ENCODE data around the gene TSPAN11.
"Not testable (repeated sequence)": the region's sequence is repeated elsewhere in the genome, so short reads cannot be mapped to it uniquely, and the experiment has no call there.

TSPAN11 gene

DNA sequence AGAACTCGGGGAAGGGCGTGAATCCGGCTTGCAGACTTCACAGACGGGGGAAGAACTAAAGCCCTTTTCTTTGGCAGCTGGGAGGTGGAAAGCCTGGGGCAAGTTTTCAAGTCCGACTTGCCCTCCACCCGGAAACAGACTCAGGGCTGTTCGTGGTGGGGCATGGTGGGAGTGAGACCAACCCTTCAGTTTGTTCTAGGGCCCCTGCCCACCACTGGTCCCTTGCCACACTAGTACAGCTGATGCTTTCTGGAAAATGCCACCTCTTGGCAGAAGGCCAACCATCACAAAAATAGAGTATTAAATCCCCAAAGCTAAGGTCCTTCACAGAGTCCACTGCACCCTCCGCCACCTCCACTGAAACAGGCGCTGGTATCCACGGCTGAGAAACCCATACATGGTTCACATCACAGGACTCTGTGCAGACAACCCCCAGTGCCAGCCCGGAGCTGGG is 96.8 kb downstream of the TSPAN11 start:
- ATAC-seq (replicated peaks) (no peak), DNase-seq (no peak)
- Mint-ChIP-seq H3K27ac (no peak overlapping the region), H3K27me3 (peaks cover 0 to 5% of the 10 kb centered on the region in 2 donors), H3K36me3 (no peaks in the 10 kb centered on the region), H3K4me1 (no peaks in the 10 kb centered on the region), H3K4me3 (no peak overlapping the region), H3K9me3 (peaks cover 0 to 2% of the 10 kb centered on the region in 2 donors)

DNA sequence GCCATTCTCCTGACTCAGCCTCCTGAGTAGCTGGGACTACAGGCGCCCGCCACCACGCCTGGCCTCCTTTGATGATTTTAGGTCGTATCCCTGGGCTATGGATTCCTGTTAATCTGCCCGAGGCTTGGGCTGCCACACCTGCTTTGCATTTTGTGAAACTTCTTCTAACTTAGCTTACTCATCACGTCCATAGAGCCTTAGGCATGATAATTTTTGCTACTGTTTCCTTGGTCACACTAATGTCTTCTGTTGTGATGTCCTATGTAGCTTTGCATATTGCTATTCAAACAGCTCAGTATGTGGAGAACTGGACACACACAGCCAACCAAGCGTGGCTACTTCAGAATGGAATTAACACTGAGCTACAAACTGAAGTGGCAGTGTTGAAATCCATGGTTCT is 99.7 kb downstream of the TSPAN11 start:
- no peak overlapping the region for H3K4me3 Mint-ChIP-seq
- no peak for ATAC-seq (replicated peaks)
- H3K27me3 Mint-ChIP-seq: peaks cover 0 to 5% of the 10 kb centered on the region in 2 donors
- H3K4me1 Mint-ChIP-seq: no peaks in the 10 kb centered on the region
- peaks cover 0 to 2% of the 10 kb centered on the region in 2 donors for H3K9me3 Mint-ChIP-seq
- no peaks in the 10 kb centered on the region for H3K36me3 Mint-ChIP-seq
- no peak for DNase-seq
- no peak overlapping the region for H3K27ac Mint-ChIP-seq

DNA sequence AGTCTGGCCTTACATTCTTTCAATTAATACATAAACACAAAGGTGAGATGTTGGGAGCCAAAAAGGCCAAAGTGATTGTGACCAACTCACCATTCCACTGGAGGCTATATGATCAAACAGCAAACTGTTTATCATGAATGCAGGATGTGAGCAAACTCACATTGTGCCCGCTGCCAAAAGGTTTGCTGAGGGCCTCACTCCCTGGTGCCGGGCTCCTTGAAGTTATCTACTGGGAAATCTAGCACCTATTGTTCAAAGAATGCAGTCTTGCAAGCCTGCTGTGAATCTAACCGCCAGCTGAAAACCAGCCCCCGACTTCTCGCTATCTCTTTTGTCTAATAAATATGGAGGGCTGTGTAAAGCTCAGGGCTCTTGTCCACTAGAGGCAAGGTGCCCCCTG is 100.5 kb downstream of the TSPAN11 start:
- H3K4me1 Mint-ChIP-seq; H3K27me3 Mint-ChIP-seq; H3K36me3 Mint-ChIP-seq; ATAC-seq (replicated peaks); DNase-seq; H3K9me3 Mint-ChIP-seq; H3K4me3 Mint-ChIP-seq; H3K27ac Mint-ChIP-seq: not testable (repeated sequence)

DNA sequence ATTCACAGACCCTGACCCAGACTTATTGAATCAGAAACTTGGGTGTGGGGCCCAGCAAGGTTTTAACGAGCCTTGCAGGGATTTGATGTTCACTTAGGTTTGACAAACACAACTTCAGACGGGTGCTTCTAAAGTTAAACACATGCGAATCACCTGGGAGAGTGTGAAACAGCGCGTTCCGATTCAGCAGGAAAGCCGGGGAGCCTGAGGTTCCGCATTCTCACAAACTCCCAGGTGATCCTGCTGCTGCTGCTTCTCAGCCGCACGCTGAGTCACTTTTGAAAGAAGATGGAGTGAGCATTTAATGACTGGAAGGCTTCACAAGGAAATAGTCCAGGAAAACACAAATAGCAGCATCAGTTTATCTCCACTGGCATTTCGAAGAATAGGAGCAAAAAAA is 102.9 kb downstream of the TSPAN11 start:
- ATAC-seq (replicated peaks) (no peak), DNase-seq (no peak)
- Mint-ChIP-seq H3K4me3 (no peak overlapping the region), H3K9me3 (peaks cover 0 to 2% of the 10 kb centered on the region in 2 donors), H3K27me3 (peaks cover 3 to 5% of the 10 kb centered on the region in 2 donors), H3K4me1 (no peaks in the 10 kb centered on the region), H3K27ac (no peak overlapping the region), H3K36me3 (no peaks in the 10 kb centered on the region)

DNA sequence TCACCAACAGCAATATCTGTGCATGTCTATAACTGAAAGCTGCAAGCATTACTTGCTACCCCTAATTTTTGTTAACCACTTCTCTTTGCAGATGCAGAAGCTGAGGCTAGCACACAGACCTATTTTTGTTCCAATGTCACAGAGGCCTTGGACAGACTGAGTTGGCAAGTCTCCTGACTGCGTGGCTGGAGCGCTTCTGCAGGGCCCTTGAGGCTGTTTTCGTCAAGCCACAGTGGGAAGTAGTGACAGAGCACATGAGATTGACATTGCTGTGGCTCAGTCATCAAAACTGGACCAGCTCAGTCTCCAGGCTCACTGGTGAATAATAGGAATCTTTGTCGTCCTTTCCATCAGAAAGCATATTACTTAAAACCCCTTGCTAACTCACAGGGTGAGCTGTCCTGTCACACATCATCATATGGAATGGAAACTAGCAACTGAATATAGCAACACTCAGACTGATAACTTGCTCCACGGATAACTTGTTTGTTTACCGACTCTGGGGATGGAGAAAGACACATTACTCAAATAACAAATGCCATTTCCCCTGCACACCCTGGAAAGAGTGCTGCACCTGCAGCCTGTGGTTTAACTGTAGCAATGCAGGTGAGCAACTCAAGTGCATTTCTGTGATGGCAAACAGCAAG is 103.5 kb downstream of the TSPAN11 start:
- Mint-ChIP-seq H3K27me3 (peaks cover 3 to 5% of the 10 kb centered on the region in 2 donors), H3K4me1 (no peaks in the 10 kb centered on the region), H3K36me3 (no peaks in the 10 kb centered on the region), H3K9me3 (peaks cover 0 to 2% of the 10 kb centered on the region in 2 donors), H3K27ac (no peak overlapping the region), H3K4me3 (no peak overlapping the region)
- ATAC-seq (replicated peaks) (no peak), DNase-seq (no peak)

DNA sequence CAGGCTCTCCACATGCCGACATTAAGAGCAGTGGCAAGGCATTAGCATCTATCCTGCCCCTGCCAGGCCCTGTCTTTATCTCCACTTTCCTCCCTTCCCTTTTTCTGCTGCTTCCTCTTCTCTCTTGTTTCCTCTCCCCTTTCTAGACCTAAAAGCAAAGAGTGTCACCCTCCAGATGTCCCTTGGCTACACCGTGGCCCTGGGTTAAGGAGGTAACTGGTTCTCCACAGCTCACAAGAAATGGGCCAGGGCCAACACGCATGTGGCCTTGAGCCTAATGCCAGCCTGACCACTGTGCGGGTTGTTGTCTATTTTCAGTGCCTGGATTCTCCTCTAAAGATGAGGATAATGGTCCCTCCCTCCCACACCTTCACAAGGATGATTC is 105.4 kb downstream of the TSPAN11 start:
- ATAC-seq (replicated peaks): no peak
- no peak for DNase-seq
- Mint-ChIP-seq H3K4me3 (no peak overlapping the region), H3K9me3 (peaks cover 0 to 2% of the 10 kb centered on the region in 2 donors), H3K27ac (no peak overlapping the region), H3K27me3 (peaks cover 3 to 9% of the 10 kb centered on the region in 2 donors), H3K4me1 (no peaks in the 10 kb centered on the region), H3K36me3 (no peaks in the 10 kb centered on the region)

DNA sequence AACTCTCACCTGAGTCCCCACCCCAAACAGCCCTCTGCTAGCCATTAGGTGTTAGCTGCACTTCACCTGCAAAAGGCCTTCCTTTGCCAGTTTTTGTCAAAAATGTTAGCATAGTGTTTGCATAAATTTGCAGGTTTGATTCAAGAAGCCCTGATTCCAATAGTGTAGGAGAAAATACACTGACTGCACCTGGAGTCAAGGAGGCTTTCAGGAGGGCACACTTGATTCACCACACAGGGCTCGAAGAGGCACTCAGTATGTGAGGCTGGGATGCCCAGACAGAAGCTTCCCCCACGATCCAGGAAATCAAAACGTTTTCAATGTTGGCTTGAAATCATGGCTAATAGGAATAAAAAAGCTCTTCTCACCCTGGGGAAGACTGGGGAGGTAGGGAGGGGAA is 106.6 kb downstream of the TSPAN11 start:
- Mint-ChIP-seq H3K9me3 (no peaks in the 10 kb centered on the region), H3K27me3 (peaks cover 3 to 9% of the 10 kb centered on the region in 2 donors), H3K4me1 (no peaks in the 10 kb centered on the region), H3K27ac (no peak overlapping the region), H3K36me3 (no peaks in the 10 kb centered on the region), H3K4me3 (no peak overlapping the region)
- ATAC-seq (replicated peaks) (no peak), DNase-seq (no peak)

DNA sequence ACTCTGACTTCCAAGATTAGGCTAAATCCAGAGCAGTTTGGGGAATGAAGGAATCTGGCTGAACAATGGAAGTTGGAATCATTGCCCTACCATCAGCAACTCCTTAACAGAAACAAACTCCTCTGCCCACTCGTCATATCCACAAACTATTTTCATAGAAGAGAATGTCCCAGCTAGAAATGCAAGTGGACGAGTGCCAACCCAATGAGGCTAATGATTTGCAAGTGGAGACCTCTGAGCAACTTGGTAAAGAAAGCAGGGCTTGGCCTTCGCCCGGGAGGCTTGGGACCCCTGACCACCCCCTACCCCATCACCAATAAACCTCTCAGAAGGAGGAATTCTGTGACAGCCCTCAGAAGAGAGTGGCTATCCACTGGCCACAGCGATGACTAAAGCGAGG is 107.1 kb downstream of the TSPAN11 start:
- Mint-ChIP-seq H3K27ac (no peak overlapping the region), H3K36me3 (no peaks in the 10 kb centered on the region), H3K4me1 (no peaks in the 10 kb centered on the region), H3K9me3 (no peaks in the 10 kb centered on the region), H3K27me3 (peaks cover 3 to 9% of the 10 kb centered on the region in 2 donors), H3K4me3 (no peak overlapping the region)
- ATAC-seq (replicated peaks) (no peak), DNase-seq (no peak)

DNA sequence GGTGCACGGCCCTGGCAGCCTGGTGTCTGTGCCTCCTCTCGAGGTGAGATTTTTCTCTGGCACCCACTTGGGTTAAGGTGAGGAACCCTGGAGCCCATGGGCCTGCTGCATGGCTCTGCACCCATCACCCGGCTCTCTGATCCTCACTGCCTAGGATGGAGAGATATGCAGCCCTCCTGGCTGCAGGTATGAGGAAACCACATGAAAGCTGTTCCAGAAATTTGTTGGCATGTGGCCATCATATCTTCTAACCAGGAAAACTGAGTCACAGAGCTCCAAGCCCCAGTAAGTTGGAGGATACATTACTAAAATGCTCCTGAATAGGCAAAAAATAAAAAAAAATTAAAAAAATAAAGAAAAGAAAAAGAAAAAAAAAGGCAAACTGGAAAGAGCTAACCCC is 107.8 kb downstream of the TSPAN11 start:
- DNase-seq: no peak
- no peaks in the 10 kb centered on the region for H3K36me3 Mint-ChIP-seq
- no peaks in the 10 kb centered on the region for H3K4me1 Mint-ChIP-seq
- no peaks in the 10 kb centered on the region for H3K9me3 Mint-ChIP-seq
- H3K27ac Mint-ChIP-seq: no peak overlapping the region
- no peak for ATAC-seq (replicated peaks)
- no peak overlapping the region for H3K4me3 Mint-ChIP-seq
- peaks cover 3 to 9% of the 10 kb centered on the region in 2 donors for H3K27me3 Mint-ChIP-seq

DNA sequence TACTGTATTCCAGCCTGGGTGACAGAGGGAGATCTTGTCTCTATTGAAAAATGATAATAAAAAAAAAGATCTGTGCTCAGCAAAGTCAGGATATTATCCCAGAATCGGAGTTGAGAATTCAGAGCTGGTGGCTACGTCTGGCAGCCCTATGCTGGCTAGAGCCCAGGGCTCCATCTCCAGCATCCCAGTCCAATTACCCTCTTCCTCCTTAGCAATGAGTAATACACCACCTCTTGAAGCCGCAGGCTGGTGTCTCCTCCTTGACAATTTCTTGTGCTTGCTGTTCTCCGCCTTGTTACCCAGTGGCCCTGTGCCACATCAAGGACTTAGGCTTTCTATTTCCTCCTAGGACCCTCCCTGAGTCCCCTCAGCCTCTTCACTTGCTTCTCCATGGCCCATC is 108.7 kb downstream of the TSPAN11 start:
- H3K4me1 Mint-ChIP-seq: no peaks in the 10 kb centered on the region
- ATAC-seq (replicated peaks) (no peak), DNase-seq (no peak)

DNA sequence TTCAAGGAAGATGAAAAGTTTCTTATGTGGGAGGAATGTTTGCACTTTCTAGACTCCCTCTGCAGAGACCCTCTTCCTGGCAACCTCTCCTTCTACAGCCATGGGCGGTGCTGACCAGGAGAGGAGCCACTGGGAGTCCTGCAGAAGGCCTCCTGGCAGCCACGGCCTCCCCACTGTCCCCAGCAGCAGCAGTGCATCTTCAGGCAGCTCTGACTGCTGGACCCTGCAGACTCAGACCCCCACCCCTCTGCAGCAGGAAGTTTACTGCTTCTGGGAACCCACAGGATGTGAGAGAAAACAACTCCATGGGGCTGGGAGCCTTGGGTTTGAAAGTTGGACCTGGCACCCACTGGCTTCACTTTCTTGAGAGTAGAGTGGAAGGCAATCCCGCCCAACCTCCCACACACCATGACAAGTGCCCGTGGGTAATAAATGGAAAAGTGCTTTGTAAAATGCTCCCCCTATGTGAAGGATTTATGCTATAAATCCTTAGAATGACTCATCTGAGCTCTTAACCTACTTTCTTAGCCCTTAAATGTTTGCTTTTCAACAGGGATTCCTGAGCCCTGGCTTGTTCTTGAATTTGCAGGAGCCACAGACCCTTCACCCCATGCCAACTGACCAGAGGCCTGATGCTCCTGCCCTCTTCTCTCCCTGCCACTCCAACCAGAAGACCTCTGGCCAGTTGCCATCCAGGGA is 109.6 kb downstream of the TSPAN11 start:
- Mint-ChIP-seq H3K36me3 (no peaks in the 10 kb centered on the region), H3K9me3 (no peaks in the 10 kb centered on the region), H3K4me3 (no peak overlapping the region), H3K4me1 (no peaks in the 10 kb centered on the region), H3K27ac (no peak overlapping the region), H3K27me3 (peaks cover 3 to 9% of the 10 kb centered on the region in 2 donors)
- ATAC-seq (replicated peaks): no peak
- no peak for DNase-seq

More for the DNA sequence above, 108.7 kb downstream of the TSPAN11 start:
- Mint-ChIP-seq H3K9me3 (no peaks in the 10 kb centered on the region), H3K4me3 (no peak overlapping the region), H3K27ac (no peak overlapping the region), H3K36me3 (no peaks in the 10 kb centered on the region), H3K27me3 (peaks cover 3 to 9% of the 10 kb centered on the region in 2 donors)

DNA sequence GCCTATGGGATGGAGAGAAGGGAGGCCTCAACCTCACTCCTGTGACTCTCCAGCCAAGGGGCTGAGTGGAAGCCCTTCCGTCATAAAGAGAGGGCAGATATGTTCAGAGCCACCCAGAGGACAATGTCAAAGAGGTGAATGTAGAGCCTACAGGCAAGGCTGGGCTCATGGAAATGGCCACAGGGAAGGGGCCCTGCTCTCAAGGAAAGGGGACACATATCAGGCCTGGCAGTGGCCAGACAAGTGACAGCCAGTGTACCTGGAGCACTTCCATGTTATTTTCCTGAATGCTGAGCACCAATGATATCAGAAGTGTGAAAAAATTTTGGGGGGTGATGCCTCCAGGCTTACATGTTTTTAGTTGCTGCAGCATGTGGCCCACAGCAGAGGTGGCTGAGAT is 110.5 kb downstream of the TSPAN11 start:
- Mint-ChIP-seq H3K9me3 (no peaks in the 10 kb centered on the region), H3K27ac (no peak overlapping the region), H3K27me3 (peaks cover under 1 to 9% of the 10 kb centered on the region in 2 donors), H3K4me3 (no peak overlapping the region), H3K36me3 (no peaks in the 10 kb centered on the region), H3K4me1 (no peaks in the 10 kb centered on the region)
- DNase-seq (no peak), ATAC-seq (replicated peaks) (no peak)

DNA sequence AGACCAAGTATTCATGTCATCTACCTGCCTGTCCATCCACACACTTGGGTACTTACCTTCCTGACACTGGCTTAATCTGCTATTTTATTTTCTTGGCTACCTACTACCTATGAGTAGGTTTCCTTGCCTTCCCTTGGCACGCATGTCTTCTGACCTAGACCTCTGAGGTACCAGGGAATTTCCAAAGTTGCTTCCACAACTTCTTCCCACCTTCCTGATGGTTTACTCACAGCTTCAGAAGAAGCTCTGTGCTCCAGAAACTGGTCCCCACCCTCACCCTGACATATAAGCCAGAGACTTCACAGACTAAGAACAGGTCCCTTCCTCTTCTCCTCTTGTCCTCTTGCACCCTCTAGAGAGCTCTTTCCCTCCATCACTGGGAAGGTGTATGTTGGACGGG is 111.4 kb downstream of the TSPAN11 start:
- ATAC-seq (replicated peaks) (no peak), DNase-seq (no peak)
- Mint-ChIP-seq H3K4me1 (no peaks in the 10 kb centered on the region), H3K4me3 (no peak overlapping the region), H3K27ac (no peak overlapping the region), H3K36me3 (no peaks in the 10 kb centered on the region), H3K9me3 (no peaks in the 10 kb centered on the region), H3K27me3 (peaks cover 0 to 9% of the 10 kb centered on the region in 2 donors)

DNA sequence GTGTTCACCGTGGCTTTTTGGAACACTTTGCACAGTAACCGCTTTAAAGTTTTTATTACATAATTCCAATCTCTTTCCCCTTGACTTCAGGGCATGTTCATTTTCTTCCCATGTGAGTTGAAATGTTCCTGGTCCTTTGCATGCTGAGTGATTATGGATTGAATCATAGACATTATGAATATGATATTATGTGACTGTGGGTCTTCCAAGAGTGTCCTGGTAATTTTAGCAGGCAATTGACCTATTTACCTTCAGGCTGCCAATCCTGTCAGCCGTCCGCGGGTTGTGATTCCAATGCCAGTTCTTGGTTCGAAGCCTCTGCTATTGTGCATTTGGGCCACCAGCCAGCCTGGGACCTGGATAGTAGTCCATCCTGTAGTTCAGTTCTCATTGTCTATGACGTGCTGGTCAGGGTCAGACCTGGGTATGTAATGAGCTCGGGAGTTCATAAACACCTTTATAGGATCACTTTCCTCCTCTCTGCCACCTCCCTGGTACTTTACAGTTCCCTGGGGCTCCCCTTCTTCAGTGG is 114.6 kb downstream of the TSPAN11 start:
- H3K4me1 Mint-ChIP-seq: no peaks in the 10 kb centered on the region
- no peaks in the 10 kb centered on the region for H3K36me3 Mint-ChIP-seq
- H3K4me3 Mint-ChIP-seq: no peak overlapping the region
- no peaks in the 10 kb centered on the region for H3K9me3 Mint-ChIP-seq
- no peak for ATAC-seq (replicated peaks)
- no peaks in the 10 kb centered on the region for H3K27me3 Mint-ChIP-seq
- DNase-seq: no peak
- H3K27ac Mint-ChIP-seq: no peak overlapping the region

All from stimulated activated naive B cell treated with anti-CD40 and anti-IgM and Interleukin-4, amounts not matched to agents 10 μg/mL and 1 μg/mL and 100 μg/mL, for 72 hours (primary cell).